MM.1S (cell line): ENCODE data around the gene PERM1.

ENCODE experiments used
- DNase-seq: peaks from one replicate; pipeline ENCODE4 v3.0.0-alpha.2; 2015
- H2AFZ ChIP-seq: fragments of 300-600 bp; sonication (generic); 2 replicates; pipeline ENCODE4 v1.6.0; 2016; ENCODE audit warnings: antibody characterized with exemption, low read length
- H3F3A ChIP-seq: fragments of 300-600 bp; sonication (generic); 2 replicates; pipeline ENCODE4 v1.6.1; 2016; ENCODE audit warnings: mild to moderate bottlenecking, antibody characterized with exemption, low read length, moderate library complexity, mixed read lengths; ENCODE audit not compliant: insufficient read depth
- H3K27ac ChIP-seq: fragments of 300-600 bp; sonication (generic); 2 replicates; pipeline ENCODE4 v1.5.1; 2016; ENCODE audit warnings: mild to moderate bottlenecking, low read length
- H3K27me3 ChIP-seq: fragments of 300-600 bp; sonication (generic); replicated peaks from 2 replicates; pipeline ENCODE4 v1.6.0; 2016; ENCODE audit warnings: low read length; ENCODE audit not compliant: insufficient read depth
- H3K36me3 ChIP-seq: fragments of 300-600 bp; sonication (generic); replicated peaks from 2 replicates; pipeline ENCODE4 v1.6.1; 2016; ENCODE audit warnings: mild to moderate bottlenecking, low read length, mixed read lengths; ENCODE audit not compliant: insufficient read depth
- H3K4me1 ChIP-seq: fragments of 300-600 bp; sonication (generic); 2 replicates; pipeline ENCODE4 v1.6.1; 2016; ENCODE audit warnings: low read length, mixed read lengths
- H3K4me2 ChIP-seq: fragments of 300-600 bp; sonication (generic); 2 replicates; pipeline ENCODE4 v1.6.0; 2016; ENCODE audit warnings: low read depth, low read length
- H3K4me3 ChIP-seq: fragments of 300-600 bp; sonication (generic); 2 replicates; pipeline ENCODE4 v1.5.1; 2016; ENCODE audit warnings: low read length, mixed read lengths
- H3K79me2 ChIP-seq: fragments of 300-600 bp; sonication (generic); 2 replicates; pipeline ENCODE4 v1.6.1; 2016; ENCODE audit warnings: mixed run types, low read length, mixed read lengths
- H3K9ac ChIP-seq: fragments of 300-600 bp; sonication (generic); 2 replicates; pipeline ENCODE4 v1.6.1; 2016; ENCODE audit warnings: low read length, mixed read lengths
- H3K9me2 ChIP-seq: fragments of 300-600 bp; sonication (generic); replicated peaks from 2 replicates; pipeline ENCODE4 v1.6.1; 2016; ENCODE audit warnings: mild to moderate bottlenecking, low read length, mixed read lengths; ENCODE audit not compliant: insufficient read depth
- H3K9me3 ChIP-seq: fragments of 300-600 bp; sonication (generic); replicated peaks from 2 replicates; pipeline ENCODE4 v1.6.1; 2016; ENCODE audit warnings: mild to moderate bottlenecking, low read length, mixed read lengths; ENCODE audit not compliant: insufficient read depth
- H4K20me1 ChIP-seq: fragments of 300-600 bp; sonication (generic); 2 replicates; pipeline ENCODE4 v1.6.1; 2016; ENCODE audit warnings: mild to moderate bottlenecking, low read length, moderate library complexity, mixed read lengths; ENCODE audit not compliant: insufficient read depth
- EZH2 ChIP-seq: fragments of 300-600 bp; sonication (generic); optimal IDR thresholded peaks from 2 replicates; pipeline ENCODE3; 2017; ENCODE audit warnings: low read depth, mild to moderate bottlenecking, antibody characterized with exemption, low read length, mixed read lengths
- EZH2phosphoT487 ChIP-seq: fragments of 300-600 bp; sonication (generic); IDR thresholded peaks from 2 replicates; pipeline ENCODE4 v1.6.1; 2018; ENCODE audit warnings: antibody characterized with exemption, low read length
- TF ChIP-seq, protein P1 (sequence below): fragments of 300-600 bp; sonication (generic); IDR thresholded peaks from 2 replicates; pipeline ENCODE4 v1.5.1; 2016; ENCODE audit warnings: antibody characterized with exemption, low read length, mixed read lengths

The PERM1 gene

DNA sequence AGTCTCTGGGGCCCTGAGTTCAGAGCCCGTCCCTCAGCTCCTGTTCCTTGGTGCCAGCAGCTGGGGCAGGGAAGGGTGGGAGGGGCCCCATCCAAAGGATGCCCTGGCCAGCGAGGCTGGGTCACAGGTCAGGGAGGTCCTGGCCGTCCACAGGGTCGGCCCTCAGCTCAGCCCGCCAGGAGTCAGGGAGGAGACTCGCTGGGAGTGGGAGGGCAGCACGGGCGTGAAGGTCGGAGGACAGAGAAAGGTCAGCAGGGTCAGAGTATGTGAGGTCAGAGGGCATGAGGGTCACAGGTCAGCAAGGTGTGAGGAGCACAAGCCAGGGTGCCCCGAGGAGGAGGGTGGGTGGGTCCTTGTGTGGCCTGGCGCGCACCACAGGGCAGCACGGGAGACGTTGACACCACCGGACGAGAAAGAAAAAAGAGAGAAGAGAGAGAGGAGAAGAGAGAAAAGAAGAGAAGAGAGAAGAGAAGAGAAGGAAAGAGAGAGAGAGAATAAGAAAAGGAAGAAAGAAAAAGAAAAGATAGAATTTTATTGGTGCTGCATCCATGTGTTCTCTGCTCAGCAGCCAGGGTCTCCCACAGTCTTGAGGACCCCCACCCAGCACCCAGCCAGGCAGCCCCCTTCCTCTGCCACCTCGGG lies 7.1 kb downstream of the PERM1 start:
- no peak overlapping the region for H3K4me2 ChIP-seq
- no peaks in the 10 kb centered on the region for H3K9me3 ChIP-seq
- H3K27me3 ChIP-seq: peaks cover 32% of the 10 kb centered on the region
- no peak overlapping the region for H2AFZ ChIP-seq
- H3F3A ChIP-seq: no peaks in the 10 kb centered on the region
- no peak for DNase-seq
- no peak overlapping the region for H3K4me3 ChIP-seq
- no peak for TF ChIP-seq EZH2phosphoT487
- TF ChIP-seq EZH2: no peak
- TF ChIP-seq, protein P1, sequence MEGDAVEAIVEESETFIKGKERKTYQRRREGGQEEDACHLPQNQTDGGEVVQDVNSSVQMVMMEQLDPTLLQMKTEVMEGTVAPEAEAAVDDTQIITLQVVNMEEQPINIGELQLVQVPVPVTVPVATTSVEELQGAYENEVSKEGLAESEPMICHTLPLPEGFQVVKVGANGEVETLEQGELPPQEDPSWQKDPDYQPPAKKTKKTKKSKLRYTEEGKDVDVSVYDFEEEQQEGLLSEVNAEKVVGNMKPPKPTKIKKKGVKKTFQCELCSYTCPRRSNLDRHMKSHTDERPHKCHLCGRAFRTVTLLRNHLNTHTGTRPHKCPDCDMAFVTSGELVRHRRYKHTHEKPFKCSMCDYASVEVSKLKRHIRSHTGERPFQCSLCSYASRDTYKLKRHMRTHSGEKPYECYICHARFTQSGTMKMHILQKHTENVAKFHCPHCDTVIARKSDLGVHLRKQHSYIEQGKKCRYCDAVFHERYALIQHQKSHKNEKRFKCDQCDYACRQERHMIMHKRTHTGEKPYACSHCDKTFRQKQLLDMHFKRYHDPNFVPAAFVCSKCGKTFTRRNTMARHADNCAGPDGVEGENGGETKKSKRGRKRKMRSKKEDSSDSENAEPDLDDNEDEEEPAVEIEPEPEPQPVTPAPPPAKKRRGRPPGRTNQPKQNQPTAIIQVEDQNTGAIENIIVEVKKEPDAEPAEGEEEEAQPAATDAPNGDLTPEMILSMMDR: no peak
- H3K9ac ChIP-seq: no peak overlapping the region
- H4K20me1 ChIP-seq: no peaks in the 10 kb centered on the region
- H3K79me2 ChIP-seq: no peaks in the 10 kb centered on the region
- no peak overlapping the region for H3K27ac ChIP-seq
- no peaks in the 10 kb centered on the region for H3K4me1 ChIP-seq
- H3K36me3 ChIP-seq: no peaks in the 10 kb centered on the region
- H3K9me2 ChIP-seq: no peaks in the 10 kb centered on the region

DNA sequence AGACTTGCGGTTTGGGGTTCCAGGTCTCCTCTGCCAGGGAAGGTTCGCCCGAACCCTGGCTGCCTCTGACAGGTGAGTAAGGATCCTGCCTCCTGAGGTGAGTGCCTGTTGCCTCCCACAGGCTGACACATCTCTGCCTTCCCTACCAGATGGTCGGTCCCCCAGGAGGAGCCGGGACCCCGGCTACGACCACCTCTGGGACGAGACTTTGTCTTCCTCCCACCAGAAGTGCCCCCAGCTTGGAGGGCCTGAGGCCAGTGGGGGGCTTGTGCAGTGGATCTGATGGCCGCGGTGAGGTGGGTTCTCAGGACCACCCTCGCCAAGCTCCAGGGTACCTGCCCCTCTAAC lies 7.6 kb downstream of the PERM1 start:
- Histone ChIP-seq H3K27me3 (peaks cover 26% of the 10 kb centered on the region), H3K9me2 (no peaks in the 10 kb centered on the region), H4K20me1 (no peaks in the 10 kb centered on the region), H2AFZ (no peak overlapping the region), H3K9ac (no peak overlapping the region), H3K36me3 (no peaks in the 10 kb centered on the region), H3K79me2 (no peaks in the 10 kb centered on the region), H3K27ac (no peak overlapping the region), H3K4me3 (no peak overlapping the region), H3F3A (no peaks in the 10 kb centered on the region), H3K9me3 (no peaks in the 10 kb centered on the region), H3K4me2 (no peak overlapping the region), H3K4me1 (no peaks in the 10 kb centered on the region)
- TF ChIP-seq EZH2 (no peak), EZH2phosphoT487 (no peak)
- TF ChIP-seq, protein P1: no peak
- DNase-seq: no peak

DNA sequence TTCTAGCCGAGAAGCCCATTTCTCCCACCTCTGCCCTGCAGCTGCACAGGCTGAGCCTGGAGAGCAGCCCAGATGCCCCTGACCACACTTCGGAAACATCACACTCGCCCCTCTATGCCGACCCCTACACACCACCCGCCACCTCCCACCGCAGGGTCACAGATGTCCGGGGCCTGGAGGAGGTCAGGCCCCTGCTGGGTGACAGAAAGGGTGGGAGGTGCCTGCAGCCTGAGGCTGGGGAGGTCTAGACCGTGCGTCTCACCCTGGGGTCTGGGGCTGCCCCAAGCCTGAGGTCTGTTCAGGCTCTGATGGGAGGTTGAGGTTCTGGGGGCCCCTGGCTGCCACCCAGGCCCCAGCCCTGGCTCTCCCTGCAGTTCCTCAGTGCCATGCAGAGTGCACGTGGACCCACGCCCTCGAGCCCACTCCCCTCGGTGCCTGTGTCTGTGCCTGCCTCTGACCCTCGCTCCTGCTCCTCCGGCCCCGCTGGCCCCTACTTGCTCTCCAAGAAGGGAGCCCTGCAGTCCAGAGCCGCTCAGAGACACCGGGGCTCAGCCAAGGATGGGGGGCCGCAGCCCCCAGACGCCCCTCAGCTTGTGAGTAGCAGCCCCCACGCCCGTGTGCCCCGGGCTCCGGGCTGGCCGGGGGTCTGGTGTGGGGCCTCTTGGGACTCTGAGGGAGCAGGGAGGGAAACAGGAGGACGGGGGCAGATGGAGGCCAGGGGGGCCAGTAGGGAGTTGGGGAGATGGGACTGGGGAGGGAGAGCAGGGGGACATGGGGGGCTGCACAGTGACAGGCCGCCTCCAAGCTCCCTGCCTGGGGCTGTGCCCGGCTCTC lies 8.2 kb downstream of the PERM1 start:
- H4K20me1 ChIP-seq: no peaks in the 10 kb centered on the region
- no peak overlapping the region for H3K9ac ChIP-seq
- no peak overlapping the region for H3K4me3 ChIP-seq
- no peaks in the 10 kb centered on the region for H3K4me1 ChIP-seq
- H3K4me2 ChIP-seq: no peak overlapping the region
- no peak for DNase-seq
- H3K27ac ChIP-seq: no peak overlapping the region
- H3K36me3 ChIP-seq: no peaks in the 10 kb centered on the region
- no peak for TF ChIP-seq EZH2
- TF ChIP-seq, protein P1: no peak
- TF ChIP-seq EZH2phosphoT487: no peak
- peaks cover 20% of the 10 kb centered on the region for H3K27me3 ChIP-seq
- H3K79me2 ChIP-seq: no peaks in the 10 kb centered on the region
- H3K9me2 ChIP-seq: no peaks in the 10 kb centered on the region
- H3F3A ChIP-seq: no peaks in the 10 kb centered on the region
- H3K9me3 ChIP-seq: no peaks in the 10 kb centered on the region
- H2AFZ ChIP-seq: no peak overlapping the region
